PC-9 (cell line): ENCODE measurements around the gene THSD7B. TPM values are rescaled to one million over a fixed set of nuclear protein-coding genes. Genes with fewer than 3 reads are reported as not detected.

Source experiments
- BruUV-seq: library from RNA; stranded (reverse); fragments of 400-500 nt; replicated peaks from 2 replicates; lab custom pipeline; 2021; lab: Mats Ljungman, UMichigan
- CTCF ChIA-PET: fragments of 300-600 bp; sonication (Branson Sonifier 250); formaldehyde crosslinking; loops from one replicate; lab custom pipeline; 2022; ENCODE audit warnings: antibody characterized with exemption; lab: Charles Lee
- POLR2A ChIA-PET: fragments of 300-600 bp; sonication (Branson Sonifier 250); formaldehyde crosslinking; loops from one replicate; lab custom pipeline; 2022; ENCODE audit warnings: antibody characterized with exemption; ENCODE audit not compliant: unreplicated experiment; lab: Charles Lee
- DNase-seq, 2 experiments: peaks; one replicate each; pipeline versions ENCODE4 v3.0.0 to v3.0.0-alpha.2; 2015 to 2022; ENCODE audit warnings: mixed read lengths in 1 of 2
- H2AFZ ChIP-seq: fragments of 200-600 bp; sonication (generic); 2 replicates; pipeline ENCODE4 v1.8.1; 2017; ENCODE audit warnings: antibody characterized with exemption
- H3F3A ChIP-seq: fragments of 200-600 bp; sonication (generic); 2 replicates; pipeline ENCODE4 v1.8.1; 2017; ENCODE audit warnings: antibody characterized with exemption, mild to moderate bottlenecking, low read depth; ENCODE audit not compliant: insufficient read depth
- H3K27ac ChIP-seq: fragments of 200-600 bp; sonication (generic); 2 replicates; pipeline ENCODE4 v1.6.1; 2016; ENCODE audit warnings: mixed run types
- H3K27me3 ChIP-seq: fragments of 200-600 bp; sonication (generic); 2 replicates; pipeline ENCODE4 v1.6.1; 2016; ENCODE audit warnings: low read depth, mixed run types; ENCODE audit not compliant: insufficient read depth
- H3K36me3 ChIP-seq: fragments of 200-600 bp; sonication (generic); 2 replicates; pipeline ENCODE4 v1.6.1; 2016; ENCODE audit warnings: low read depth, mixed run types
- H3K4me1 ChIP-seq: fragments of 200-600 bp; sonication (generic); replicated peaks from 2 replicates; pipeline ENCODE4 v1.6.1; 2016; ENCODE audit warnings: mixed run types; ENCODE audit not compliant: insufficient read depth
- H3K4me2 ChIP-seq: fragments of 200-600 bp; sonication (generic); 2 replicates; pipeline ENCODE4 v1.6.1; 2017; ENCODE audit warnings: mixed run types
- H3K4me3 ChIP-seq: fragments of 200-600 bp; sonication (generic); 2 replicates; pipeline ENCODE4 v1.6.1; 2016; ENCODE audit warnings: mixed run types
- H3K79me2 ChIP-seq: fragments of 200-600 bp; sonication (generic); 2 replicates; pipeline ENCODE4 v1.6.1; 2017; ENCODE audit warnings: low read depth, mixed run types
- H3K9me2 ChIP-seq: fragments of 200-600 bp; sonication (generic); 2 replicates; pipeline ENCODE4 v1.8.1; 2017; ENCODE audit warnings: mild to moderate bottlenecking; ENCODE audit not compliant: insufficient read depth
- H3K9me3 ChIP-seq: fragments of 200-600 bp; sonication (generic); 2 replicates; pipeline ENCODE4 v1.8.1; 2016; ENCODE audit warnings: low read depth; ENCODE audit not compliant: insufficient read depth
- H4K20me1 ChIP-seq: fragments of 200-600 bp; sonication (generic); 2 replicates; pipeline ENCODE4 v1.8.1; 2017; ENCODE audit not compliant: insufficient read depth
- EZH2 ChIP-seq: fragments of 200-600 bp; sonication (generic); IDR thresholded peaks from 2 replicates; pipeline ENCODE4 v1.8.0; 2017; ENCODE audit warnings: antibody characterized with exemption, low read depth
- intact Hi-C: fragments of 100-400 bp; cut with micrococcal nuclease; formaldehyde crosslinking; loops from one replicate; pipeline ENCODE4 v1.10.0; 2022; ENCODE audit not compliant: unreplicated experiment
- total RNA-seq: library from RNA; stranded (reverse); gene quantifications from 2 replicates; pipeline ENCODE4 v1.2.3, GENCODE V29; 2021
- TF ChIP-seq, protein P1 (sequence below): fragments of 200-600 bp; sonication (generic); conservative IDR thresholded peaks from 2 replicates; pipeline ENCODE4 v1.6.1; 2017; ENCODE audit warnings: mixed run types, antibody characterized with exemption, mild to moderate bottlenecking, moderate library complexity

The THSD7B gene
- total RNA-seq, 1 experiment from 2014 or later, result not detected

- Histone ChIP-seq H2AFZ (no peak overlapping the region), H3K27ac (no peak overlapping the region), H3K36me3 (no peaks in the 10 kb centered on the region), H3K9me2 (no peaks in the 10 kb centered on the region; the same call in 1 of the 2 replicates), H3K79me2 (no peaks in the 10 kb centered on the region), H3F3A (no peaks in the 10 kb centered on the region), H3K27me3 (no peaks in the 10 kb centered on the region), H4K20me1 (no peaks in the 10 kb centered on the region), H3K4me3 (no peak overlapping the region), H3K4me1 (no peaks in the 10 kb centered on the region), H3K9me3 (no peaks in the 10 kb centered on the region; the same call in 1 of the 2 replicates), H3K4me2 (no peak overlapping the region)
- DNase-seq, result no peak
- intact Hi-C loops, result no loop called here
- no TSS peak for BruUV-seq
- TF ChIP-seq, protein P1, sequence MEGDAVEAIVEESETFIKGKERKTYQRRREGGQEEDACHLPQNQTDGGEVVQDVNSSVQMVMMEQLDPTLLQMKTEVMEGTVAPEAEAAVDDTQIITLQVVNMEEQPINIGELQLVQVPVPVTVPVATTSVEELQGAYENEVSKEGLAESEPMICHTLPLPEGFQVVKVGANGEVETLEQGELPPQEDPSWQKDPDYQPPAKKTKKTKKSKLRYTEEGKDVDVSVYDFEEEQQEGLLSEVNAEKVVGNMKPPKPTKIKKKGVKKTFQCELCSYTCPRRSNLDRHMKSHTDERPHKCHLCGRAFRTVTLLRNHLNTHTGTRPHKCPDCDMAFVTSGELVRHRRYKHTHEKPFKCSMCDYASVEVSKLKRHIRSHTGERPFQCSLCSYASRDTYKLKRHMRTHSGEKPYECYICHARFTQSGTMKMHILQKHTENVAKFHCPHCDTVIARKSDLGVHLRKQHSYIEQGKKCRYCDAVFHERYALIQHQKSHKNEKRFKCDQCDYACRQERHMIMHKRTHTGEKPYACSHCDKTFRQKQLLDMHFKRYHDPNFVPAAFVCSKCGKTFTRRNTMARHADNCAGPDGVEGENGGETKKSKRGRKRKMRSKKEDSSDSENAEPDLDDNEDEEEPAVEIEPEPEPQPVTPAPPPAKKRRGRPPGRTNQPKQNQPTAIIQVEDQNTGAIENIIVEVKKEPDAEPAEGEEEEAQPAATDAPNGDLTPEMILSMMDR, result no peak
- TF ChIP-seq EZH2, result no peak
- ChIA-PET POLR2A (no interaction called here), CTCF (no interaction called here)
Observed at GRCh38 chr2:136828774-136829173, 63.4 kb downstream of the THSD7B start.

GRCh38 chr2:136844546-136844945 is 79.2 kb downstream of the THSD7B start:
- H3K27ac ChIP-seq, result no peak overlapping the region
- H4K20me1 ChIP-seq, result no peaks in the 10 kb centered on the region
- no TSS peak for BruUV-seq
- ChIA-PET POLR2A (no interaction called here), CTCF (no interaction called here)
- no peaks in the 10 kb centered on the region for H3K79me2 ChIP-seq
- no peaks in the 10 kb centered on the region for H3K27me3 ChIP-seq
- no peak for DNase-seq
- H3K4me3 ChIP-seq, result no peak overlapping the region
- intact Hi-C loops, result no loop called here
- no peaks in the 10 kb centered on the region for H3K36me3 ChIP-seq
- no peaks in the 10 kb centered on the region for H3K9me3 ChIP-seq
- no peaks in the 10 kb centered on the region for H3K4me1 ChIP-seq
- no peak for TF ChIP-seq EZH2
- TF ChIP-seq, protein P1, result no peak
- no peaks in the 10 kb centered on the region for H3F3A ChIP-seq
- no peaks in the 10 kb centered on the region for H3K9me2 ChIP-seq
- H3K4me2 ChIP-seq, result no peak overlapping the region
- H2AFZ ChIP-seq, result no peak overlapping the region

- no peak overlapping the region for H3K4me3 ChIP-seq
- H3K4me2 ChIP-seq, result no peak overlapping the region
- 0 out of 2 replicates have a peak, but pooled peaks cover 2% of the 10 kb centered on the region for H3K27me3 ChIP-seq
- no peak overlapping the region for H3K27ac ChIP-seq
- H2AFZ ChIP-seq, result no peak overlapping the region
- no peaks in the 10 kb centered on the region for H3K9me2 ChIP-seq
- no peaks in the 10 kb centered on the region for H3F3A ChIP-seq
- TF ChIP-seq EZH2, result no peak
- TF ChIP-seq, protein P1, result no peak
- no peaks in the 10 kb centered on the region for H3K4me1 ChIP-seq
- CTCF ChIA-PET, result no interaction called here
- POLR2A ChIA-PET, result no interaction called here
- H4K20me1 ChIP-seq, result no peaks in the 10 kb centered on the region
- no TSS peak for BruUV-seq
- intact Hi-C loops, result no loop called here
- no peaks in the 10 kb centered on the region for H3K79me2 ChIP-seq
- no peaks in the 10 kb centered on the region for H3K9me3 ChIP-seq
- H3K36me3 ChIP-seq, result no peaks in the 10 kb centered on the region
- DNase-seq, result no peak
Observed at GRCh38 chr2:136858656-136859055, 93.3 kb downstream of the THSD7B start.
